Cardiac muscle cell (in vitro differentiated cells and primary cell): ENCODE results near the gene UBE3C. TPM values are rescaled to one million over a fixed set of nuclear protein-coding genes. Genes with fewer than 3 reads are reported as not detected.

ENCODE experiments used
- DNase-seq, 2 donors: peaks; one replicate each; pipeline versions ENCODE4 v3.0.0 to v3.0.0-alpha.2; 2010 to 2017; ENCODE audit warnings: low read depth in 1 of 2, low spot score in 1 of 2
- H3K27ac ChIP-seq: fragments of 200-600 bp; sonication (generic); 2 replicates; pipeline ENCODE4 v1.5.1; 2016
- H3K27me3 ChIP-seq: fragments of 200-600 bp; sonication (generic); 2 replicates; pipeline ENCODE4 v1.6.0; 2016; ENCODE audit warnings: control low read depth
- H3K36me3 ChIP-seq: fragments of 200-600 bp; sonication (generic); 2 replicates; pipeline ENCODE4 v1.5.1; 2016; ENCODE audit warnings: control low read depth
- H3K4me1 ChIP-seq: fragments of 200-600 bp; sonication (generic); 2 replicates; pipeline ENCODE4 v1.8.1; 2017; ENCODE audit warnings: low read depth, mild to moderate bottlenecking, mixed run types
- H3K4me3 ChIP-seq: fragments of 200-600 bp; sonication (generic); 2 replicates; pipeline ENCODE4 v1.5.1; 2016; ENCODE audit warnings: mild to moderate bottlenecking
- H3K9me3 ChIP-seq: fragments of 200-600 bp; sonication (generic); 2 replicates; pipeline ENCODE4 v1.5.1; 2017; ENCODE audit warnings: low read depth, mild to moderate bottlenecking, control low read depth
- CTCF ChIP-seq: IDR thresholded peaks from 2 replicates; pipeline ENCODE4 v1.5.1; 2012; ENCODE audit warnings: low read depth, mild to moderate bottlenecking, low read length
- polyA plus RNA-seq: library from polyadenylated mRNA; unstranded; fragments of >200 nt; fragmentation: Nextera tagmentation; extraction: Ambion mirVana; gene quantifications from 2 replicates; pipeline ENCODE4 v1.2.1, GENCODE V29; 2016
- total RNA-seq: library from RNA; depleted of rRNA; stranded (reverse); fragments of >200 nt; gene quantifications from 2 replicates; pipeline ENCODE4 v1.2.3, GENCODE V29; 2016

Gene UBE3C
- 33.1 and 34.0 TPM in 2 replicates for total RNA-seq
- polyA plus RNA-seq = 24.4 and 25.8 TPM in 2 replicates

GRCh38 chr7:157138424-157139110 lies at the start of gene UBE3C:
UBE3C (plus strand) TSS chr7:157138926; CDS start chr7:157139273, 347 bp downstream.
- H3K27me3 ChIP-seq = no peaks in the 10 kb centered on the region
- TF ChIP-seq CTCF = no peak
- no peaks in the 10 kb centered on the region for H3K9me3 ChIP-seq
- peak within 1 kb of the TSS; percentile 72 for H3K4me3 ChIP-seq
- H3K27ac ChIP-seq = peak within 1 kb of the TSS; percentile 96
- peak; percentile 93 to 96 for DNase-seq
- peaks cover 6% of the 10 kb centered on the region for H3K36me3 ChIP-seq
- H3K4me1 ChIP-seq = peaks cover 13% of the 10 kb centered on the region

GRCh38 chr7:157089100-157089610 lies 49.6 kb upstream of the UBE3C start:
- no peak overlapping the region for H3K27ac ChIP-seq
- DNase-seq = no peak
- no peak for TF ChIP-seq CTCF
- H3K27me3 ChIP-seq = no peaks in the 10 kb centered on the region
- H3K4me1 ChIP-seq = no peaks in the 10 kb centered on the region
- H3K9me3 ChIP-seq = no peaks in the 10 kb centered on the region
- no peak overlapping the region for H3K4me3 ChIP-seq
- no peaks in the 10 kb centered on the region for H3K36me3 ChIP-seq

GRCh38 chr7:157090485-157091165 lies 48.1 kb upstream of the UBE3C start:
- H3K4me1 ChIP-seq = no peaks in the 10 kb centered on the region
- no peak overlapping the region for H3K4me3 ChIP-seq
- no peaks in the 10 kb centered on the region for H3K9me3 ChIP-seq
- no peaks in the 10 kb centered on the region for H3K27me3 ChIP-seq
- DNase-seq = no peak
- TF ChIP-seq CTCF = no peak
- H3K27ac ChIP-seq = no peak overlapping the region
- no peaks in the 10 kb centered on the region for H3K36me3 ChIP-seq

- DNase-seq = no peak
- Histone ChIP-seq H3K27me3 (no peaks in the 10 kb centered on the region), H3K4me3 (no peak overlapping the region), H3K27ac (no peak overlapping the region), H3K9me3 (no peaks in the 10 kb centered on the region), H3K36me3 (no peaks in the 10 kb centered on the region), H3K4me1 (no peaks in the 10 kb centered on the region)
- TF ChIP-seq CTCF = no peak
Measured at GRCh38 chr7:157096286-157097055, 42.3 kb upstream of the UBE3C start.

- DNase-seq = no peak
- Histone ChIP-seq H3K4me3 (no peak overlapping the region), H3K27me3 (no peaks in the 10 kb centered on the region), H3K9me3 (no peaks in the 10 kb centered on the region), H3K27ac (no peak overlapping the region), H3K4me1 (no peaks in the 10 kb centered on the region), H3K36me3 (no peaks in the 10 kb centered on the region)
- no peak for TF ChIP-seq CTCF
Measured at GRCh38 chr7:157097056-157097329, 41.7 kb upstream of the UBE3C start.
